Measurements from ENCODE around the gene ROCK2. TPM values are rescaled to one million over a fixed set of nuclear protein-coding genes. Genes with fewer than 3 reads are reported as not detected.

ROCK2 gene
- total and polyA plus RNA-seq, 2 of the 13 experiments (the other 11 are each of a cell fraction or from before 2014, with no cell fraction given), result 38.1 to 119 TPM

- TF ChIP-seq FOXA3 (CRISPR knock-in tag; IDR thresholded peaks at IDR 0.05) (peak; percentile 88), SP5 (CRISPR knock-in tag; IDR thresholded peaks at IDR 0.05; ENCODE audit: borderline replicate concordance, low read depth) (peak; percentile 90), SOX5 (CRISPR knock-in tag; IDR thresholded peaks at IDR 0.05; ENCODE audit: borderline replicate concordance) (0 out of 2 replicates have a peak, but pooled peaks have one; percentile 22), ZNF12 (CRISPR knock-in tag; IDR thresholded peaks at IDR 0.05) (peak; percentile 39; the same call in 1 of the 2 replicates), TFE3 (CRISPR knock-in tag; IDR thresholded peaks at IDR 0.05) (no peak), MYPOP (CRISPR knock-in tag; IDR thresholded peaks at IDR 0.05) (peak; percentile 70; the same call in 1 of the 2 replicates), ZNF414 (CRISPR knock-in tag; IDR thresholded peaks at IDR 0.05) (no peak), SOX6 (IDR thresholded peaks at IDR 0.05) (no peak), SOX6 (CRISPR knock-in tag; IDR thresholded peaks at IDR 0.05) (peak; percentile 48; the same call in 1 of the 2 replicates), THYN1 (CRISPR knock-in tag; IDR thresholded peaks at IDR 0.05; ENCODE audit: borderline replicate concordance, low read depth) (no peak), ZBTB44 (CRISPR knock-in tag; IDR thresholded peaks at IDR 0.05) (no peak), HMG20A (CRISPR knock-in tag; IDR thresholded peaks at IDR 0.05; ENCODE audit: borderline replicate concordance) (peak; percentile 31), THAP11 (CRISPR knock-in tag; IDR thresholded peaks at IDR 0.05) (peak; percentile 30; the same call in 1 of the 2 replicates), ELF3 (CRISPR knock-in tag; IDR thresholded peaks at IDR 0.05) (no peak), CEBPB (IDR thresholded peaks at IDR 0.05; ENCODE audit: borderline replicate concordance, low read depth, low read length) (peak; percentile 39; the same call in 1 of the 2 replicates), FOXP1 (IDR thresholded peaks at IDR 0.05) (peak; percentile 24; the same call in 1 of the 2 replicates), FOXP1 (CRISPR knock-in tag; IDR thresholded peaks at IDR 0.05) (peak; percentile 81), BCL6 (CRISPR knock-in tag; IDR thresholded peaks at IDR 0.05) (peak; percentile 67), ATF2 (CRISPR knock-in tag; IDR thresholded peaks at IDR 0.05) (0 out of 2 replicates have a peak, but pooled peaks have one; percentile 27), NFIC (IDR thresholded peaks at IDR 0.05; ENCODE audit: low read length) (0 out of 2 replicates have a peak, but pooled peaks have one; percentile 29), MAF1 (CRISPR knock-in tag; IDR thresholded peaks at IDR 0.05; ENCODE audit: borderline replicate concordance) (no peak), RBM22 (optimal IDR thresholded peaks at IDR 0.05; ENCODE audit: low read length) (peak; percentile 92), NCOA2 (CRISPR knock-in tag; IDR thresholded peaks at IDR 0.05) (0 out of 2 replicates have a peak, but pooled peaks have one; percentile 26), ARID3A (IDR thresholded peaks at IDR 0.05; ENCODE audit: low read depth, low read length) (0 out of 2 replicates have a peak, but pooled peaks have one; percentile 47)
Measured at GRCh38 chr2:11254100-11254536, 90.3 kb downstream of the ROCK2 start (continued).

All from HepG2 (cell line).